SU-DHL-6 (cell line): ENCODE measurements around the gene C1QTNF6.
"Not testable (repeated sequence)": the region's sequence is repeated elsewhere in the genome, so short reads cannot be mapped to it uniquely, and the experiment has no call there.

Experiments used
- CTCF ChIP-seq: fragments of 200-600 bp; sonication (generic); IDR thresholded peaks from one replicate; pipeline ENCODE4 v1.5.1; 2017; ENCODE audit warnings: antibody characterized with exemption, mild to moderate bottlenecking, low read length, moderate library complexity; ENCODE audit not compliant: insufficient read depth, poor library complexity, severe bottlenecking
- EZH2phosphoT487 ChIP-seq: fragments of 200-600 bp; sonication (generic), shearing (Covaris generic); conservative IDR thresholded peaks from 2 replicates; pipeline ENCODE4 v1.6.1; 2018; ENCODE audit warnings: mild to moderate bottlenecking, antibody characterized with exemption, low read length, moderate library complexity, mixed read lengths

GRCh38 chr22:37170689-37171405 lies 17.2 kb downstream of the C1QTNF6 start:
- not testable (repeated sequence) for TF ChIP-seq CTCF, EZH2phosphoT487
